ENCODE results near the gene GUCY1A1.

DNA sequence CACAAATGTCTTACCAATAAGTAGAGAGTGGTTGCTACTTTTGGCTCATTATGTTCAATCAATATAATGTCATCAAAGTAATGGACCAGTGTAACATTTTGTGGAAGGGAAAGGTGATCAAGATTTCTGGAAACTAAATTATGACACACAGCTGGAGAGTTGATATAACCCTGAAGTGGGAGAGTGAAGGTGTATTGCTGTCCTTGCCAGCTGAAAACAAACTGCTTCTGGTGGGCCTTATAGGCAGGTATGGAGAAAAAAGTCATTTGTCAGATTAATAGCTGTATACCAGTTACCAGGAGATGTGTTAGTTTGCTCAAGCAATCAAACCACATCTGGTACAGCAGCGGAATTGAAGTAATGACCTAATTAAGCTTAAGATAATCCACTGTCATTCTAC lies 74.9 kb downstream of the GUCY1A1 start:
- TF ChIP-seq, protein P1, sequence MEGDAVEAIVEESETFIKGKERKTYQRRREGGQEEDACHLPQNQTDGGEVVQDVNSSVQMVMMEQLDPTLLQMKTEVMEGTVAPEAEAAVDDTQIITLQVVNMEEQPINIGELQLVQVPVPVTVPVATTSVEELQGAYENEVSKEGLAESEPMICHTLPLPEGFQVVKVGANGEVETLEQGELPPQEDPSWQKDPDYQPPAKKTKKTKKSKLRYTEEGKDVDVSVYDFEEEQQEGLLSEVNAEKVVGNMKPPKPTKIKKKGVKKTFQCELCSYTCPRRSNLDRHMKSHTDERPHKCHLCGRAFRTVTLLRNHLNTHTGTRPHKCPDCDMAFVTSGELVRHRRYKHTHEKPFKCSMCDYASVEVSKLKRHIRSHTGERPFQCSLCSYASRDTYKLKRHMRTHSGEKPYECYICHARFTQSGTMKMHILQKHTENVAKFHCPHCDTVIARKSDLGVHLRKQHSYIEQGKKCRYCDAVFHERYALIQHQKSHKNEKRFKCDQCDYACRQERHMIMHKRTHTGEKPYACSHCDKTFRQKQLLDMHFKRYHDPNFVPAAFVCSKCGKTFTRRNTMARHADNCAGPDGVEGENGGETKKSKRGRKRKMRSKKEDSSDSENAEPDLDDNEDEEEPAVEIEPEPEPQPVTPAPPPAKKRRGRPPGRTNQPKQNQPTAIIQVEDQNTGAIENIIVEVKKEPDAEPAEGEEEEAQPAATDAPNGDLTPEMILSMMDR (IDR thresholded peaks at IDR 0.05): no peak
- TF ChIP-seq POLR2A (IDR thresholded peaks at IDR 0.05): no peak

Measured in right lobe of liver (tissue), 4 donors.